ENCODE results near the gene SNUPN.

DNA sequence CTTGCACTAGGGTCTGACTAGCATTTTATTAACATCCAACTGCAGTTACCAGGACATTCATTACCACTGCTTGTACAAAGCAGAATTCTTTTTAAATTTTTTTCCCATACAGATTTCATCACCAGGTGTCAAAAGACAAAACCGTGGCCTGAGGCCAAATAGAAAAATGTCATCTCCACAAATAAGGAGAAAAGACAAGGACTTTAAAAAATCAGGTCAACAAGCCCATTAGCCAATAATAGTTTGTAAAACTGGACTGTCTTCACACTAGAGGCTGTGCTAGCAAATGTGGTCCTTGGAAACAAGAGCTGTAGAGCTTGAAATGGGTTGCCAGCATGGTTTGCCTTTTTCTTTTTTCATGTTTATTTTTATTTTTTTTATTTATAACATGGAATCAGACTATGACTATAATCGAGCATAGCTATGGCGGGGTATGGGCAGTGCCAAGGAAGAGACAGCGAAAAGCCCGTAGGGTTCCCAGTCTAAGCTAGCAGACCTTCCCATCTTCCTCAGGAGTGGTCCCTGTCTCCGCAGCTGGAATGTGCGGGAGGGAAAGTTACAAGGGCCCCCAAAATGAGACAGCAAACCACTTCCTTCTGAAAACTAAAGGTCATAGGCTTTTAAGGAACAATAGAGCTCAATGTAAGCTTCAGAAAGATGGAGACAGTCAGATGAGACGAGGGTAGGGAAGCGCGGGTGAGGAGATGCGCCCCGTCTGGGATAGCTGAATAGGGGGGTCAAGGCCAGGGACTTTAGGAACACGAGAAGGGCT is 47.9 kb downstream of the SNUPN start:
- TF ChIP-seq, protein P1, sequence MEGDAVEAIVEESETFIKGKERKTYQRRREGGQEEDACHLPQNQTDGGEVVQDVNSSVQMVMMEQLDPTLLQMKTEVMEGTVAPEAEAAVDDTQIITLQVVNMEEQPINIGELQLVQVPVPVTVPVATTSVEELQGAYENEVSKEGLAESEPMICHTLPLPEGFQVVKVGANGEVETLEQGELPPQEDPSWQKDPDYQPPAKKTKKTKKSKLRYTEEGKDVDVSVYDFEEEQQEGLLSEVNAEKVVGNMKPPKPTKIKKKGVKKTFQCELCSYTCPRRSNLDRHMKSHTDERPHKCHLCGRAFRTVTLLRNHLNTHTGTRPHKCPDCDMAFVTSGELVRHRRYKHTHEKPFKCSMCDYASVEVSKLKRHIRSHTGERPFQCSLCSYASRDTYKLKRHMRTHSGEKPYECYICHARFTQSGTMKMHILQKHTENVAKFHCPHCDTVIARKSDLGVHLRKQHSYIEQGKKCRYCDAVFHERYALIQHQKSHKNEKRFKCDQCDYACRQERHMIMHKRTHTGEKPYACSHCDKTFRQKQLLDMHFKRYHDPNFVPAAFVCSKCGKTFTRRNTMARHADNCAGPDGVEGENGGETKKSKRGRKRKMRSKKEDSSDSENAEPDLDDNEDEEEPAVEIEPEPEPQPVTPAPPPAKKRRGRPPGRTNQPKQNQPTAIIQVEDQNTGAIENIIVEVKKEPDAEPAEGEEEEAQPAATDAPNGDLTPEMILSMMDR (IDR thresholded peaks at IDR 0.05; ENCODE audit: poor library complexity) = no peak
- no peak for TF ChIP-seq EZH2phosphoT487 (IDR thresholded peaks at IDR 0.05; ENCODE audit: low read depth, severe bottlenecking, unreplicated experiment)

Data from hepatocyte (in vitro differentiated cells).